Occipital lobe (tissue), 2 donors: Measurements from ENCODE around the gene NXPH1. TPM values are rescaled to one million over a fixed set of nuclear protein-coding genes. Genes with fewer than 3 reads are reported as not detected.

ENCODE experiments used
- DNase-seq: peaks from one replicate; lab custom pipeline; 2025; lab: John Stamatoyannopoulos, UW
- total RNA-seq: library from RNA; depleted of rRNA; stranded (reverse); fragments of >200 nt; gene quantifications from one replicate; pipeline ENCODE4 v1.2.3, GENCODE V29; 2014

The NXPH1 gene
- total RNA-seq, 1 donor from 2014 or later, result 47.4 TPM

GRCh38 chr7:8590225-8590624 is 156.8 kb downstream of the NXPH1 start:
- no peak for DNase-seq

GRCh38 chr7:8590791-8591190 is 157.4 kb downstream of the NXPH1 start:
- DNase-seq, result no peak

GRCh38 chr7:8591289-8591688 is 157.9 kb downstream of the NXPH1 start:
- DNase-seq, result no peak

- no peak for DNase-seq
These were observed 158.8 kb downstream of the NXPH1 start for GRCh38 chr7:8592167-8592566.

GRCh38 chr7:8594115-8594514 is 160.7 kb downstream of the NXPH1 start:
- DNase-seq, result no peak

GRCh38 chr7:8597565-8597964 is 164.2 kb downstream of the NXPH1 start:
- DNase-seq, result no peak

GRCh38 chr7:8601121-8601520 is 167.7 kb downstream of the NXPH1 start:
- no peak for DNase-seq

GRCh38 chr7:8605221-8605620 is 171.8 kb downstream of the NXPH1 start:
- no peak for DNase-seq

- DNase-seq, result no peak
These were observed 179.2 kb downstream of the NXPH1 start for GRCh38 chr7:8612584-8612983.

- DNase-seq, result no peak
These were observed 179.8 kb downstream of the NXPH1 start for GRCh38 chr7:8613191-8613590.

GRCh38 chr7:8615019-8615418 is 181.6 kb downstream of the NXPH1 start:
- no peak for DNase-seq

- DNase-seq, result no peak
These were observed 185.1 kb downstream of the NXPH1 start for GRCh38 chr7:8618441-8619070.

- no peak for DNase-seq
These were observed 186.8 kb downstream of the NXPH1 start for GRCh38 chr7:8620169-8620568.

GRCh38 chr7:8625612-8626011 is 192.2 kb downstream of the NXPH1 start:
- DNase-seq, result no peak

- DNase-seq, result no peak
These were observed 193.9 kb downstream of the NXPH1 start for GRCh38 chr7:8627325-8627724.

- DNase-seq, result no peak
These were observed 195.2 kb downstream of the NXPH1 start for GRCh38 chr7:8628656-8629055.

- DNase-seq, result no peak
These were observed 196.1 kb downstream of the NXPH1 start for GRCh38 chr7:8629504-8629903.

GRCh38 chr7:8637322-8637721 is 203.9 kb downstream of the NXPH1 start:
- DNase-seq, result no peak

GRCh38 chr7:8638076-8638475 is 204.7 kb downstream of the NXPH1 start:
- DNase-seq, result no peak

GRCh38 chr7:8639668-8640067 is 206.3 kb downstream of the NXPH1 start:
- DNase-seq, result no peak

- DNase-seq, result no peak
These were observed 207.3 kb downstream of the NXPH1 start for GRCh38 chr7:8640671-8641070.

- no peak for DNase-seq
These were observed 235.5 kb downstream of the NXPH1 start for GRCh38 chr7:8668627-8669500.

- DNase-seq, result no peak
These were observed 236.1 kb downstream of the NXPH1 start for GRCh38 chr7:8669501-8669851.
